Subcutaneous abdominal adipose tissue (tissue), 5 donors: ENCODE measurements around the gene OR5T3.
"Not testable (repeated sequence)": the region's sequence is repeated elsewhere in the genome, so short reads cannot be mapped to it uniquely, and the experiment has no call there.

Experiments
- H3K27ac ChIP-seq: one replicate; pipeline ENCODE4 v1.7.0; 2013; ENCODE audit warnings: low read depth, mild to moderate bottlenecking, inconsistent platforms, low read length, moderate library complexity
- H3K27me3 ChIP-seq, 5 donors: one replicate each; pipeline ENCODE4 v1.7.0; 2013; ENCODE audit warnings: low read length in 5 of 5, inconsistent platforms in 1 of 5; ENCODE audit not compliant: control insufficient read depth in 5 of 5, insufficient read depth in 4 of 5
- H3K36me3 ChIP-seq, 5 donors: one replicate each; pipeline ENCODE4 v1.7.0; 2013; ENCODE audit warnings: low read length in 5 of 5; ENCODE audit not compliant: control insufficient read depth in 5 of 5, insufficient read depth in 5 of 5
- H3K4me1 ChIP-seq, 5 donors: one replicate each; pipeline ENCODE4 v1.7.0; 2013; ENCODE audit warnings: low read length in 5 of 5, mild to moderate bottlenecking in 3 of 5, moderate library complexity in 1 of 5; ENCODE audit not compliant: control insufficient read depth in 5 of 5, insufficient read depth in 5 of 5
- H3K4me3 ChIP-seq, 5 donors: one replicate each; pipeline ENCODE4 v1.7.0; 2013; ENCODE audit warnings: low read length in 5 of 5, low read depth in 1 of 5
- H3K9ac ChIP-seq, 5 donors: one replicate each; pipeline ENCODE4 v1.7.0; 2013; ENCODE audit warnings: low read length in 5 of 5, mild to moderate bottlenecking in 4 of 5, moderate library complexity in 3 of 5
- H3K9me3 ChIP-seq, 5 donors: one replicate each; pipeline ENCODE4 v1.7.0; 2013; ENCODE audit warnings: low read length in 5 of 5; ENCODE audit not compliant: control insufficient read depth in 5 of 5
- donor health status: healthy.
- donor health status: healthy.
- donor health status: healthy.
- donor health status: healthy.
- donor health status: healthy.

OR5T3 gene

GRCh38 chr11:56251954-56252353 lies at the start of gene OR5T3:
OR5T3 (plus strand) TSS chr11:56252254; CDS start chr11:56252254, 0 bp downstream.
- H3K27ac ChIP-seq = no peak within 1 kb of the TSS
- H3K27me3 ChIP-seq = no peaks in the 10 kb centered on the region
- no peaks in the 10 kb centered on the region for H3K36me3 ChIP-seq
- H3K4me1 ChIP-seq = no peaks in the 10 kb centered on the region
- H3K9ac ChIP-seq = no peak within 1 kb of the TSS
- no peak within 1 kb of the TSS for H3K4me3 ChIP-seq
- H3K9me3 ChIP-seq = no peaks in the 10 kb centered on the region

DNA sequence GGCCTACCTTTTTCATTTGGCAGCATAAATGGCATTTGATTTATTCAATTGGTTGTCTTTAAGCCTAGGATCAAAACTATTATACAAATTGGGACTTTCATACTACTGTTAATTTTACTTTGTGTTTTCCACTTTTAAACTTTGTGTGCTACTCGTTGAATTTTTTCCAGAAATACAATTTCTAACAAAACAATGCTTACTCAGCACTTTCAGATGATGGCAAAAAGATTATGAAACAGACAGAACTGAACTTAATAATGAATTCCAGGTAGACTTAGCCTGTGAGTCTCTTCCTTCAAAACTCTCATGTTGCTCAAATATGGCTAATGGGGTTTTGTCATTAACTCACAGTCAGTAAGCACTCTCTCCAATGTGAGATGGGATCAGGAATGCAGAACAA lies 44.3 kb upstream of the OR5T3 start:
- Histone ChIP-seq H3K36me3 (no peaks in the 10 kb centered on the region), H3K9ac (no peak overlapping the region), H3K27me3 (no peaks in the 10 kb centered on the region), H3K9me3 (peaks cover 0 to 5% (median 3%) of the 10 kb centered on the region in 5 donors), H3K27ac (no peak overlapping the region), H3K4me3 (no peak overlapping the region), H3K4me1 (no peaks in the 10 kb centered on the region)

DNA sequence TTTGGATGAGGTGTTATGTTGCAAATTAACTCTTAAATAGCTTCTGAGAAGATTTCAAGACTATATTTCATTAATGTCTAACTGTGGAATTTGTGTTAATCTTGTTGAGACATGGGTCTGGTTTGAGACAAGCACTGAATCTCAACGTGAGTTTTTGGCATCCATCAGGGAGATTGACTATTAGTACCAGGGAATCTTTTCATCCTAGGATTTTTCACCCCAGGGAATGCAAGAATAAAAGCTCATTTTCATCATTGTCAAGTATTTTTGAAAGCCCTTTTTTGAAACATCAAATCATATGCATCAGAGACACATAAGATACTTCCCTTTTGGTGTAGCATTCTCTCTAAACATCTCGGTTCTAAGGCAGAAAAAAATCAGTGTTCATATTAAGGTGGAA lies 37.5 kb upstream of the OR5T3 start:
- peaks cover 0 to 8% (median 6%) of the 10 kb centered on the region in 5 donors for H3K9me3 ChIP-seq
- no peak overlapping the region for H3K9ac ChIP-seq
- no peaks in the 10 kb centered on the region for H3K36me3 ChIP-seq
- no peaks in the 10 kb centered on the region for H3K27me3 ChIP-seq
- no peaks in the 10 kb centered on the region for H3K4me1 ChIP-seq
- H3K4me3 ChIP-seq = no peak overlapping the region
- H3K27ac ChIP-seq = no peak overlapping the region

DNA sequence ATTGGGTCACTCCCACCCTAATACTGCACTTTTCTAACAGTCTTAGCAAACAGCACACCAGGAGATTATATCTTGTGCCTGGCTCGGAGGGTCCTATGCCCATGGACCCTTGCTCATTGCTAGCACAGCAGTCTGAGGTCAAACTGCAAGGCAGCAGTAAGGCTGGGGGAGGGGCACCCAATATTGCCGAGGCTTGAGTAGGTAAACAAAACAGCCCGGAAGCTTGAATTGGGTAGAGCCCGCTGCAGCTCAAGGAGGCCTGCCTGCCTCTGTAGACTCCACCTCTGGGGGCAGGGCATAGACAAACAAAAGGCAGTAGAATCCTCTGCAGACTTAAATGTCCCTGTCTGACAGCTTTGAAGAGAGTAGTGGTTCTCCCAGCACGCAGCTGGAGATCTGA lies 32.3 kb upstream of the OR5T3 start:
- H3K36me3 ChIP-seq, H3K4me1 ChIP-seq, H3K27me3 ChIP-seq, H3K9ac ChIP-seq, H3K27ac ChIP-seq, H3K4me3 ChIP-seq: not testable (repeated sequence)
- H3K9me3 ChIP-seq = peaks cover 0 to 13% (median 6%) of the 10 kb centered on the region in 5 donors

DNA sequence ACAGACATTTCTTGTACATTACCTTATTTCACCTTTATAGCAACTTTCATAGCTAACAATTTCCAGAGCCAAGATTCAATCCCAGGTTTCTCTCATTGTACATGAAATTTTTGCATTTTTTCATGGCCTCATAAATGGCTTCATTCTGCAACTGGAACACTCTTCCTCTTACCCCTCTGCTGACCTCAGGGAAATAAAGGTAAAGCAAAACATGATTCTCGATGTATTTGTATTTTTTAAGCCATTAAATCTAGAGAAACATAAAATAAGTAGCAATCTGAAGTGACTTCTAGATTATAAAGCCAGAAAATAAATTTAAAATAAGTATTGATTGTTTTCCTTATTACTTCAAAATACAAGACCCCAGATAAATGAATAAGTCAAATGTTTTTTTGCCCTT lies 17.9 kb upstream of the OR5T3 start, which contains the start of gene OR5T2:
Gene OR5T2, minus strand, starts transcription at position 101 of the 400 bp plus-strand sequence. CDS start 1,193 bp downstream, outside the sequence.
- H3K4me3 ChIP-seq = no peak within 1 kb of the TSS
- no peaks in the 10 kb centered on the region for H3K4me1 ChIP-seq
- H3K36me3 ChIP-seq = no peaks in the 10 kb centered on the region
- H3K27me3 ChIP-seq = no peaks in the 10 kb centered on the region
- peaks cover 0 to 5% (median 0%) of the 10 kb centered on the region in 5 donors for H3K9me3 ChIP-seq
- H3K27ac ChIP-seq = no peak within 1 kb of the TSS
- H3K9ac ChIP-seq = no peak within 1 kb of the TSS

DNA sequence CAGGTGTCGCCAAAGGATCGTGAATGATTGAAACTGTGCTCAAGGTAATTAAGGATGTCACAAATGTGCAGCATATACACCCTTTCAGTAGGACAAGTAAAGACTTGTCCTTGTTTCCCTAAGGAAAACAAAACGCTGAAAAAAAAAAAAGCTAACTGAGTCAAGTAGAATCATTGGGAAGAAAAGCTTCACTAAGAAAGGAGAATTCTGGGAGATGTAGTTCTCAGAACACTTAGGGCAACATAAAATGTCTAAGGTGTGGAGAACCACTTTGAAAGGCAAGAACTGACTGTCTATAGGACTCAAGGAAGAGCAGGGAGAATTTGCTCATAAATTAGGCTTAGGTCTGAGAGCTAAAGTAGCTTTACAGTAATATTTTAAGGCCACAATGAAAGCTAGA lies 19.0 kb downstream of the OR5T3 start:
- Histone ChIP-seq H3K4me3 (no peak overlapping the region), H3K4me1 (no peaks in the 10 kb centered on the region), H3K9ac (no peak overlapping the region), H3K9me3 (peaks cover 0 to 4% (median 2%) of the 10 kb centered on the region in 5 donors), H3K27me3 (no peaks in the 10 kb centered on the region), H3K36me3 (no peaks in the 10 kb centered on the region), H3K27ac (no peak overlapping the region)

DNA sequence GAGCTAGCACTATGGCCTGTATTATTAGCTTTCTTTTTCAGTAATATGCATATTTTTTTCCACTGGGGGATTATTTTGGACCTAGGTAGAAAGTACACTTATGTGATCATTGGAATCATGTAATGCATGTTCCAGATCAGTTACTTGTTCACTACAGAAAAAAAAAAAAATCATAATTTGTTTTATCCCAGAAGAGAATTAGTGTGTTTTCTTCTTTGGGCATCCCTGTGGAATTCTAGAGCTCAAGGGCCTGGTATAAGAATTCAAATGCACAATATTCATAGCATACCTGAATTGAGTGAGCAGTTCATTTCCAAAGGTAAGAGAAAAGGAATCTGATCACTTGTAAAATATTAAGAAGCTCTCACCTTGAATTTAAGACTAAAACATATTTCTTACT lies 21.8 kb downstream of the OR5T3 start, which contains the start of gene OR5T1:
Gene OR5T1, plus strand, starts transcription at position 301 of the 400 bp plus-strand sequence. CDS start 1,485 bp downstream, outside the sequence.
- H3K27me3 ChIP-seq = no peaks in the 10 kb centered on the region
- no peaks in the 10 kb centered on the region for H3K36me3 ChIP-seq
- no peaks in the 10 kb centered on the region for H3K9me3 ChIP-seq
- H3K4me3 ChIP-seq = no peak within 1 kb of the TSS
- no peak within 1 kb of the TSS for H3K27ac ChIP-seq
- no peak within 1 kb of the TSS for H3K9ac ChIP-seq
- no peaks in the 10 kb centered on the region for H3K4me1 ChIP-seq

GRCh38 chr11:56292154-56292553 lies 40.1 kb downstream of the OR5T3 start, which contains the start of gene OR8H1:
OR8H1 (minus strand) TSS chr11:56292254; CDS start chr11:56291062, 1,192 bp downstream.
- Histone ChIP-seq H3K36me3 (no peaks in the 10 kb centered on the region), H3K27me3 (no peaks in the 10 kb centered on the region), H3K9me3 (no peaks in the 10 kb centered on the region), H3K9ac (no peak within 1 kb of the TSS), H3K4me1 (no peaks in the 10 kb centered on the region), H3K4me3 (no peak within 1 kb of the TSS), H3K27ac (no peak within 1 kb of the TSS)

DNA sequence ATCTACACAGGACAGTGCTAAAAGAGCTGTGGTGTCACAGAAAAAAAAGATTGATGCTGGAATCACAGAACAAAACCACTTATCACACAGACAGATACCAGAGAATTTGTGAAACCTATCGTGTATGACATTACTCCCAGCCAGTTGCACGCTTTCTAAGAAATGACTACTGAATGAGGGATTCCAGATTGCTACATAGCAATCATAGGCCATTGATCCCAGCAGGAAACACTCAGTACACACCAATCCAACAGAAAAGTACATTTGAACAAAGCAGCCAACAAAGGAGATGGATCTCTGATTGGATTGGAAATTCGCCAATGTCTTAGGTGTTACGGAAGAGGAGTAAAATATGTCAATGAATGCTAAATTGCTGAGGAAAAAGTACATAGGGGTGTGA lies 44.8 kb downstream of the OR5T3 start:
- Histone ChIP-seq H3K9me3 (no peaks in the 10 kb centered on the region), H3K9ac (no peak overlapping the region), H3K4me1 (no peaks in the 10 kb centered on the region), H3K27me3 (no peaks in the 10 kb centered on the region), H3K4me3 (no peak overlapping the region), H3K27ac (no peak overlapping the region), H3K36me3 (no peaks in the 10 kb centered on the region)
